GM18520 (cell line): ENCODE data around the gene RIPOR2.
"Not testable (repeated sequence)": the region's sequence is repeated elsewhere in the genome, so short reads cannot be mapped to it uniquely, and the experiment has no call there.

Source experiments
- ATAC-seq: cut with Tn5 transposase; IDR thresholded peaks from one replicate; pipeline ENCODE4 v1.9.1; 2021; ENCODE audit not compliant: unreplicated experiment

Gene RIPOR2

DNA sequence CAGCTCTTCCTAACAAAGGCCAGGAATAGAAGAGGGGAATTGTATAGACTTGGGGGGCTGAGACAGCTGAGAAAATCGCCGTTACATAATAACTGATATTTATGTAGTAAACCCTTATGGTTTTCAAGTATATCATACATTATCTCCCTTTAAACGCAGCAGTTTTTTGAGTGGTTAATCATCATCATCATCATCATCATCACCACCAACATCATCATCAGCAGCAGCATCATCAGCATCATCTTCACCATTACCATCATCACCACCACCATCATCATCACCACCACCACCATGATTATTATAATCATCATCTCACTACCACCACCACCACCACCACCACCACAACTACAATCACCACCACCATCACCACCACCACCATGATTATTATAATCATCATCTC, 9.1 kb downstream of the RIPOR2 start:
- not testable (repeated sequence) for ATAC-seq

DNA sequence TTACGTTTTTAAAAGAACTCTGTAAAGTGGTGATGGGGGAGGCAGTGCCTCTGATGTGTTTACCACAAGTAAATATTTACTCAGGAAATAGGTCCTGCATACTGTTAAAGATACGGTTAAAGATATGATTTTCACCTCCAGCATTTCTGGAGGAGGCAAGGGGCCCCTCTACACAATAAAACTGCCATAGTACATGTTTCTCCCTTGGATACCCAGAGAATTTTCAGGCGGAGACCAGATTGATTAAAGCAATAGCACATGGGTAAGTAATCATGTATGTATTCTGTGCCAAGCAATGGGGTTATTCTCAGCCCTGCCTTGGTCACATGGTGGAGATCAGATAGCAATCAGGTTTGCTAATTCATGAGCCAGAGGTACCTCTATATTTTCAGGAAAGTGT, 9.6 kb downstream of the RIPOR2 start:
- no peak for ATAC-seq

DNA sequence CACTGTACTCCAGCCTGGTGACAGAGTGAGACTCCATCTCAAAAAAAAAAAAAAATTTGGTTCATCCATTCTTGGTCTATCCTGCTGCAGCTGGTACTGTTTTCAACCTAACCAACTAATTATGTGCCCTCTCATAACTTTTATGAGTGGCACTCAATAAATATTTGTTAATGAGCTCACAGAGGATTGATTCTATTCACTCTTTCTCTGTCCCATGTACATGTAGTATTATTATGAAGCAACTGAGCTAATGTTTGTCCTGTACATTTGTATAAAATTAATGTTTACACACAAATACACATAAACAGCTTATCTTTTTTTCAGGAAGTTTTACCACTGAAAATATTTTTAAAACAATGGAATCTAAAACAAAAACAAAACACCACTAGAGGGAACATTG, 10.1 kb downstream of the RIPOR2 start:
- ATAC-seq: no peak

DNA sequence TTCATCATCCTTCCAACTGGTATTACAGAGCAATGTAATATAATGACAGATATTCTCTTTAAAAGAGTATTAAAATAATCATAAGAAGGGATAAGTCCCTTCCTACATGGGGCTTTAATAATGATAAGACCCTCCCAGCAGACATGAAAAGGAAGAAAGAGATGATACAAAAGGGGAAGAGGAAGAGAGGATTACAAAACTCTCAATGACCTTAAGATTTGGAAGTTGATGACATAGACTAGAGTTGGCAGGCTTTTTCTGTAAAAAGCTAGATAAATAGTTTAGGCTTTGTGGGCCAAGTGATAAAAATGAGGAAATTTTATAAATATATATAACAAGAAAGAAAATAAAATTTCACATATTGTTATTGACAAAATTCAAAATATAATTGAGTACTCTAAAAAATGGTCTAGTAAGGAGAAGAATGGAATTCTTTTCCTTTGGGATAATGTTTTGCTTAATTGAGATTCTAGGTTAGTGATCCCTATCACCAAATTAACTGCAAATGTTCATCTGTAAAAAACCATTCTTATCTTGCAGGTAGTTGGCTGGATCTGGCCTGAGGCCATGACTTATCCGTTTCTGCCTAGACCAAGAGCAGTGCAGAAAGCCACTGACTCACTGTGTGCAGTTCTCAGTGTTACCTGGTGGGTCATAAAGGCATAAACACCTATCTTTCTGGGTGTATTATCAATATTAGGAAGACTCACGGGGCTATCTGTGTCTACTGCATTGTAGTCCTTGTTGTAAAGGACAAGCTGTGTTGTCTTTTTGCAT, 11.0 kb downstream of the RIPOR2 start:
- ATAC-seq: no peak

DNA sequence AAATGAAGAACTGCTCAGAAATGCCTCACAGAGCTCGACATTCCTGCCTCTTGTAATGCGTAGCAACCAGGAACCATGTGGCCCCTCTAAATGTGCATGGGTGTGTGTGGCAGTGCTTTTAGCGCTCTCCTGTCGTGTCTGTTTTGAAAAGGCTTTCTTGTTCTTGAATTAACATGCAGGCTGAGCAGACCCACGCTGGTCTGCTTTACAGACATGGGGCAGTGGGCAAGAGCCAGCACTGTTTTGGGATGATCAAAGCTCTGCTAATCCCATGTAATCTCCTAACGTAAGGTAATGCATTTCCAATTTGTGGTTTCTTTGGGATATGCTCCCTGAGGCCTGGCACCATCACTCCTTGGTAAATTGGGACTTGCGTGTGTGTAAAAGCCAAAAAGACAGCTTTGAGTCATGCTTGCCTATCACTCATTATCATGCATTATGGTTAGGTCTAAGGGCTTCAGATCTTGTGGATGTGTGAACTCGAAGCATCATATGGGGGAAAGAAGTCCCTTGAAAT, 11.8 kb downstream of the RIPOR2 start:
- ATAC-seq: no peak

DNA sequence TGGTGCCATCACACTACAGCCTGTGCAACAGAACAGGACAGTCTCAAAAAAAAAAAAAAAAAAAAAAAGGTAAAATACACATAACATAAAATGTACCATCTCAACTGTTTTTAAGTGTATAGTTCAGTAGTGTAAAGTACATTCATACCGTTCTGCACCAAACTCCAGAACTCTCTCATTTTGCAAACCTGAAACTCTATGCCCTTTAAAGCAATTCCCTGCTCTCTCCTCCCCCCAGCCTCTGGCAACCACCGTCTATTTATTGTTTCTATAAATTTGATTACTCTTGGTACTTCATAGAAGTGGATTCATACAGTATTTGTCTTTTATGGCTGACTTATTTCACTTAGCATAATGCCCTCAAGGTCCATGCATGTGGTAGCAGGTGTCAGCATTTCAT, 12.9 kb downstream of the RIPOR2 start:
- no peak for ATAC-seq

DNA sequence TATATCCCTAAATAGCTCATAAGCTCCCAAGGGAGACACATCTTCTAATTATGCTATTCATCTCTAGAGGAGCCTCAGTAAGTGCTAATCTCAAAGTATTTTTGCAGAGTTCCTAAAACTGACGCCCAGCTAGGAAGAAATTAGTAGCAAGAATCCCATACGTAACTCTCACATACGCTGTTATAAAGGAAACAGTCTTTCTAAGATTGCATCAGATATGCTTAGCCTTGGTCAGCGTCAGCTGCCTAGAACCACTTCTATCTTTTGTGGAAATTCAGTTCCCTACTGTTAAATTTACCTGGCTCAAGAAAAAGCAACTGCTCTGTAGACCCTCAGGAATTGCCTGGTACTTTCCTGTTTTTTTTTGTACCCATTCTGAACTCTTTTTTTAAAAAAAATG, 13.6 kb downstream of the RIPOR2 start:
- ATAC-seq: no peak

DNA sequence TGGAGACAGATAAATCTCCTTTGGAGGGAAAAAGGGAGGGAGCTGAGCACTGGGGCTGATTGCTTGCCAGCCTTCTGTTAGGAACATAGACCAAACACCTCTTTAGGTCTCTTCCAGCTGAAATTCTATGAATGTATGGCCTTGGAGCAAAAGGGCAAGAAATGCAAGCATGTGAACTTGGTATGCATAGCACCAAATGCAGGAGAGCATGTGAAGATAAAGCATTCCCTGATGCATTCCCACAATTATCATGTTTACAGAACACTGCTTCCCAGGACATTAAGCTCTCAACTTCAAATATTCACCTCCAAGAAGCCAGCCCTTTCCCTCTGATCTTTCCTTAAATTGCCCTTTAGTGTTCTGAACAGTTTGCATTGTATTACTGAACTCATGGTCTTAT, 15.6 kb downstream of the RIPOR2 start:
- no peak for ATAC-seq

DNA sequence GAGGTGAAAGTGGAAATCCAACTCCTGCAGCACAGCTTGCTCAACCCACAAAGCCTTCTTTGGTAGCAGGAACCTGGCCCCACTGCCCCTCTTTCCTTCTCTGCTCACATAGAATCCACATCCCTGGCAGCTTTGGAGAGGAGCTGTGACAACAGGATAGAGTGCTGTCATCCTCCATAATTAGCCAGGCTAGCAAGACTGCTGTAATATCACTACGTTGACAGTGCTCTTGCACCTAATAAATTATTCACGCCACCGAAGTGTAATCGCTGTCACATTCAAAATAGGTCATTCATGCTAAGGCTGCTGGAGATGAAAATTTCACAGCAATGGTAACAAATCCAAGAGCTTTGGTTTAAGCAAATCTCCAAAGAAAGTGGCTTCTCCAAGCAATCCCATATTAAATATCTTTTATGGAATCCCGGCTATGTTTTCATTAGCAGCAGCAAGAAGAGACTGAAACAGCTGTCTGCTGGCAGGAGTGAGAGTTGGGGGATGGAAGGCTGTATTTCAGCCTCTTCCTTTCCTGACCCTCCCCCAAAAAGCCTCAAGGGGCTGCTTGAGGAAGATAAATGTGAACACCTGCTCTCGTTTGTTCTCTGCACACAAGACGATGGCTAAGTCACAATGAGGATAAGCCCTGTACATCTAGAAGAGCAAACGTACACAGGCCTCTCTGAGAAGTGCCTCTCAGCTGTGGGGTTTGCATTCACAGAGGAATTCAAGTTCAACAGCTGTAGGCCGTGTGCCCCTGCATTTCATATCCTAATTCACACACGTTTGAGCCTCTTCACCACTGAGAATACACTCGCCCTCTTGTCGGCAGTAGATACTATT, 16.5 kb downstream of the RIPOR2 start:
- no peak for ATAC-seq

DNA sequence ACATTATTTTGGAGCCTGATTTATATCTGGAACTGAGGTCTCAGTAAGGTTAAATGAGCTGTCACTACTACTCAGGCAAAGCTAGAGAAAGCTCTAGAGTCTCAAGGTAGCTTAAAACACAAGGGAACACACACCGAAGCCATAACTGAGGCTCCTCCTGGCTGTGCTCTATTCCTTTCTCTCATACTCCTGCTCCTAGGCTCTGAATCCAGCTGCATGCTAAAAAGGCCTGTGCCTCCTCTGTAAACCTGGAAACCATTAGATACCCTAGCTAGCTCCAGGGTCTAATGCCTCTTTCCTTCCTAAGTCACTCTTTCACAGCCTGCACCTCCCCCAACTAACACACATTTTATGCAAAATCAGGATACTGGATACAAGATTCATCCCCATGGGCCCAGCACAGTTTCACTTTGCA, 17.1 kb downstream of the RIPOR2 start:
- no peak for ATAC-seq

DNA sequence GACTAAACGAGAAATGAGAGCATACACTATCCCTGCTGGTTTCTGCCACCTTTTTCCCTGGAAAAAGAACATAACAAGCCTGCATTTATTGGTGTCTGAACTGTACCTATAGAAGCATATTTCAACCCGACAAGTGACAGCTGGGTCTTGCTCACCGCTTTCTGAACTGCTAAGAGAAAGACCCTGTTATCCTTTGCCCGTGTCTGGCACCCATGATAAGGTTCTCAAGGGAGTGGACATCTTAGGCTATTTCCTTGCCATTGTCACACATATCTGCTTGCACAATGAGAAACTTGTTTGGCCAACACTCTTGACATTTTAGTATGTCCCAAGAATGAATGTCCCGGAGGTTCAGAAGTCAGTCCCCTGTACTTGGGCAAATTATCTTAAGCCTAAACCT, 19.3 kb downstream of the RIPOR2 start:
- no peak for ATAC-seq

DNA sequence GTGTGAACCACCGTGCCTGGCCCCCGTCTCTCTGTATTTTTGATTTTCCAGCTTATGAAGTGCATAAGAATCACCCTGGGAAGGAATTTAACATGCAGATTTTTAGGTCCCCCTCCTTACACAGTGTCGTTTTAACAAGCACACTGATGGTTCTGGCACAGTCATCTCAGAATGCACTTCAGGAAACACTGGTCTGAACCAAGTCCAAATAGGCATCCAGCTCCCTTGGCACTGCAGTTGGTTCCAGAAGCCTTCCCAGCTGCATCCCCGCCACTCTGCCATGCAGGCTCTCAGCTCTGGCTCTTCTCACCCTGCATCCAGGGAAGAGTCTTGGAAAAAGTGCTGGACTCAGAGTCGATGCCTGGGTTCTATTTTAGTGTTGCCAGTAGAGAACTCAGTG, 20.1 kb downstream of the RIPOR2 start:
- ATAC-seq: no peak

DNA sequence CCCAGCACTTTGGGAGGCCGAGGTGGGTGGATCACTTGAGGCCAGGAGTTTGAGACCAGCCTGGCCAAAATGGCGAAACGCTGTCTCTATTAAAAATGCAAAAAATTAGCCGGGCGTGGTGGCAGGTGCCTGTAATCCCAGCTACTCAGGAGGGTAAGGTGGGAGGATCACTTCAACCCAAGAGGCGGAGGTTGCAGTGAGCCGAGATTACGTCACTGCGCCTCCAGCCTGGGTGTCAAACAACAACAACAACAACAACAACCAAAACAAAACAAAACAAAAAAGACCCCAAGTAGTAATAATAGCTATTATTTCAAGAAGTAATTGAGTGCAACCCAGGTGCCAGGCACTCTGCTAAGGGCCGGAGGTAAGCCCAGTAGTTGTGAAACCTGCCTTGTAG, 21.7 kb downstream of the RIPOR2 start:
- not testable (repeated sequence) for ATAC-seq

DNA sequence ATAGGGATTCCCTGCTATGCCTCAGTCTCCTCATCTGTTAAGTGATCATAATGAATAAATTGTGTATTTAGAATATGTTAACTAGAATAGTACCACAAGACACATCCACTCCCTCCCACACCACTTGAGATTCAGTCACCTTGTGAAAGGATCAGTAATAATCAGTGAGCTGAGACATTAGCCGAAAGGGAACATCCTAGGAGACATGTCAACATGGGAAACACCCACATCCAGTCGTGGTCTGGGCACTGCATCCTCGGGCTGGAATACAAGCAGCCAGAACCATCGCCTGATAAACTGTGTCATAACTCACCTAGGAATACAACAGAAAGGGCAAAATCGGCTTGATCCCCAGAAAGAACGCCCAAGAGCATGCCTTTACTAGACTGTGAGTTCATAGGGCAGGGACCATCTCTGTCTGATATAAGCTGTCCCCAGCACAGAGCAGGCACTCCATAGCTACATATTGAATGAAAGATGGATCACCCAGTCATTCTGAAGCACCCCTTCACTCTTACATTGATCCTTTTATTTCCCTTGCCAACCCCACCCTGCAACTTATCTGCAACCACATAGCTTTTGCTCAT, 23.9 kb downstream of the RIPOR2 start:
- ATAC-seq: no peak

DNA sequence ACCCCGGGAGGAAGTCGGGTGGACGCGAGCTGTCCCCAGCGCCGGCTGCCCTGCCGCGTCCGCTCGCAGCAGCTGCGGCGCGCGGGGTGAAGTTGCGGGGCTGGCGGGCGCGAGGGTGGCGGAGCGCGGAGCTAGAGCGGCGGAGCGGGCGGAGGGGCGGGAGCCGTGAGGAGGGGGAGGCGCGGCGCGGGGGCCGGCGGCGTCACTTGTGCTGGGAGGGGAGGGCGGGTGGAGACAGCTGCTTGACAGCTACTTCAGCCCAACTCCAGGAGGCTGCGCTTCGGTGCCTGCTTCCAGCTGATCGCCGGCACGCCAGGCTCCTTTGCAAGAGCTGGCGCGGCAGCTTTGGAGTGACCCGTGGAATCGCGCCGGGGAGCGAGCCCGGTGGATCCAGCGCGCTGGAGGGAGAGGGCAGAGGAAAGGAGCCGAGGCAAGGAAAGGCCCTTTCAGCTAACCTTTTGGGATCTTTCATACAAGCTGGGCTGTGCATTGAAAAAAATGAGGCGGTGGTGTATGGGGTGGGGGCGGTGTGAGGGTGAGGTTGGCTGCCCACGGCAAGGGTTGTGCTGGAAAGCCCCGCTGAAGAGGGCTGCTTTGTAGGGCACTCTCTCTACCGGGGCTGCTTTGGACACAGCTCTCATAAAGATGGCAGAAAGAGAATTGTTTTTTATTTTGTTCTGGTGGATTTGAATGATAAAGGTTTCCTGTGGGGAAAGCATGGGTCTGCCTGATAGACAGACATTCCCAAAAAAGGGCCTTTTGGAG, 24.6 kb downstream of the RIPOR2 start:
- no peak for ATAC-seq

DNA sequence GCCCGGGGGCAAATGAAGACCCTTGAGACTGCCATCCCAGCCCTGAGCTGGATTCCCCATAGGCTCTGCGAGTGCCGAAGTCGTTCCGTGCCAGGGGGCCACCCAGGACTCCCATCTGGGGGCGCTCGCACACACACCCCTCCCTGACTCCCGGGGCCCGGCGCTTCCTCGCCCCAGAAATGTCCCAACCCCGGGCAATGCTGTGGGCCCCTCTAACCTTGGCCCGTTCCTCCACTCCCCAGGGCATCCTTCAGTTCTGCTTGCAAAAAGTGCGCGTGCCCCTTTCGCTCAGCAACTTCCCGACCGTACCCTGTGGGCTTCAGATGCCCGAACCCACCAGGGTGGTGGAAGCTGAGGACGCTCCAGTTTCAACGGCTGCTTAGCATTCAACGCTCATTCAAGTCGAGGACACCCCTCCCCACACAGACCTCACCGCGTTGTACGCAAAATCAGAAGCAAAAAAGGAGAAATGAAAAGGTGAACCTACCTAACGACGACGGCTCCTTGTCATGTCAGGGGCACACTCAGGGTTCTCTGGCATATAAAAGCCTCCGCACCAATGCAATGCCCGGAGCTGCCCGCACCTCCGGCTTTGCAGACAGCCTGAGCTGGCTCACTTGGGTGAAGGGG, 25.3 kb downstream of the RIPOR2 start:
- ATAC-seq: no peak

DNA sequence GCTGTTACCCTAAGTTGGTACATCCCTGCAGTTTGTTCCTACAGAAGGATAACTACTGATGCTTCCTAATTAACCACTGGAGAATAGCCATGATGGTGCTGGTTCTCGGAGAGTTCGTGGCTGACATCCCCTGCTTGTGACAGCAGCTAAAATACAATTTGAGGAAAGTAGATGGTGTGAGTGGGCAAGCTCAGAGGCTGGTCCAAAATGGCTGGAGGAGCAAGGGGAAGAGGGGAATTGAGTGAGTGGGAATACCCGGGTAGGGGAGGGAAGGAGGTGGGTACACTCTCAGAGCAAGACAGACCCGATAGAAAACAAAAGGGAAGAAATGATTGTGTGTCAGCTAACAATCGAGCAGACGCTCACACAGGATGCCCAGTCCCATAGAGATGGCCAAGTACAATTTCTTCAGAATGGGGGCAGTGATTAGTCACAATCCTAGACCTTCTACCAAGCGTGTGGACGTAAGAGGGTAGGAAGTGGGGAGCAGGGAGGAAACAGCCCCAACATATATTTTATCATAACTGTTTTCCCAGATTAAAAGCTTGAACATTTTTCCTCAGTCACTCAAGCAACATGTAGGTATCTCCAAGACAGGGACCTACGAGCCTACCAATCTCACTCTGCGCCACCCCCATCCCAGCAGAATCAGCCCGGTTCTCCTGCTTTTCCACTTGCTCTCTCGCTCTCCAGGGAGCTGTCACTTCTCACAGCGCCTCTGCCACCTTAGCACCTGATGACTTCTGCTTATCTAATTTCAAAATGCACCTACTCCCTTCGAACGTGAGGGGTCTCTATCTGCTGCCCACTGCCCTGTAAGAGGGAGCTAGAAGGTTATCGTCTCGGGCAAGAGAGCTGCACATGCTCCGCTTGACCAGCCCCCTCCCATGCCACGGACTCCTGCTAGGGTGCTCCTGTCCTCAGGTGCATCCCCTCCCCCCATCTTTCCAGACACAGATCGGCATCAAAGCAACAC, 26.2 kb downstream of the RIPOR2 start:
- no peak for ATAC-seq

DNA sequence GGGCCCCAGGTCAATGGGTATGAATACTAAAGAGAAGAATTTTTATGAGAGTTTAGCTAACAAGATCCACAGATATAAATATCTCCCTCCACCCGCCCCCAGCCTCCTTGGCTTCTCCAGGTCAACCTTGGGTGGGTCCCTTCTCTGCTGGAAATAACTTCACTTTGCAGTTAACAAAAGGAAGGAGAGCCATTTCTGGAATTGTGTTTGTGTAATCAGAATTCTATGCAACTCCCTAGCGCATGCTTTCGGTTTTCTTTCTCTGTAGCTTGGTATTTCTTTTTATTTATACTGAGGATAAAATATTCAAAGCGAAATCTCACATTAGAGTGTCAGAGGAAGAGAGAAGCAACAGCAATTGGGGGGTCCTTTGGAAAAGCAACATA, 27.1 kb downstream of the RIPOR2 start:
- no peak for ATAC-seq

DNA sequence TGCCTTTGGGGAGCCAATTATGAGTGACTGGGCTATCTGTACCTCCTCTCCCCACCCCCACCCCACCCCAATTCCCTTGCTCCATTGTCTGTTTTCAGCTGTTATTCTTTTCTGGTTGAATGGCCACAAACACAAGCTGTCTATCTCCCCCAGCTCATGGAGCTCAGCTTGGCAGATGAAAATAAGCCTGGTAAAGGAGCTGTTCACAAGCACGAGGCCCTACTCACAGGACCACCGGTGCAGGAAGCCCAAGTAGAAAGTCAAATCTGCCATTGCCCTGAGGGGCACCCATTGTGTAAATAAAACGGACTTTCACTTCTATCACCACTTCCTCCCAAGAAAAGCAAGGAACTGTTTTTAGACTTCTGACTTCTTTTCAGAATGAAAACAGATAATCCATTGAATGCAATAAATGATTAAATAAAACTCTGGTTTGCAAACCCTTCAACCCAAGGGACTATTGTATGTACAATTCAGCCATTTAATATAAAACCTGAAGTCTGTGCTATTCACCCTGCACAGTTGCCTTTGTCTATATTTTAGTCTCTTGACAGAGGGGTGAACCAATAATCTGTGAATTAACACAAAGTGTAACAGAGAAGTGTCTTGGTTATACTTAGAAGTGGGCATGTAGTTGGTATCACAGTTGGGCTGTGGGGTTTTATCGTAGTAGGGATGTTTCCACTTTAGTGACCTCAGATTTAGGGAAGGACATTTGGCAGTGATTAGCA, 27.7 kb downstream of the RIPOR2 start:
- no peak for ATAC-seq
